SIG-M5 treated with dmso at 0.1 percent for 504 hours (cell line): ENCODE results near the gene AGBL1.

ENCODE experiments used
- DNase-seq: peaks from one replicate; lab custom pipeline; 2025; ENCODE audit not compliant: unreplicated experiment; lab: John Stamatoyannopoulos, UW

The AGBL1 gene

GRCh38 chr15:86772369-86773059, 692.8 kb downstream of the AGBL1 start:
- DNase-seq: no peak

- no peak for DNase-seq
Observed at GRCh38 chr15:86773736-86774135, 694.1 kb downstream of the AGBL1 start.

- no peak for DNase-seq
Observed at GRCh38 chr15:86776145-86776544, 696.5 kb downstream of the AGBL1 start.

- no peak for DNase-seq
Observed at GRCh38 chr15:86796521-86796920, 716.9 kb downstream of the AGBL1 start.

GRCh38 chr15:86797135-86797534, 717.5 kb downstream of the AGBL1 start:
- no peak for DNase-seq

GRCh38 chr15:86799226-86799625, 719.6 kb downstream of the AGBL1 start:
- no peak for DNase-seq

- DNase-seq: no peak
Observed at GRCh38 chr15:86802244-86802643, 722.6 kb downstream of the AGBL1 start.

GRCh38 chr15:86804406-86804805, 724.7 kb downstream of the AGBL1 start:
- DNase-seq: no peak

- no peak for DNase-seq
Observed at GRCh38 chr15:86810329-86810728, 730.7 kb downstream of the AGBL1 start.

- DNase-seq: no peak
Observed at GRCh38 chr15:86813892-86814291, 734.2 kb downstream of the AGBL1 start.

GRCh38 chr15:86829245-86829644, 749.6 kb downstream of the AGBL1 start:
- no peak for DNase-seq

- no peak for DNase-seq
Observed at GRCh38 chr15:86830304-86830703, 750.6 kb downstream of the AGBL1 start.

GRCh38 chr15:86833595-86833994, 753.9 kb downstream of the AGBL1 start:
- DNase-seq: no peak

GRCh38 chr15:86834115-86834863, 754.6 kb downstream of the AGBL1 start:
- DNase-seq: no peak

GRCh38 chr15:86837294-86838061, 757.8 kb downstream of the AGBL1 start:
- DNase-seq: no peak

GRCh38 chr15:86839502-86839901, 759.8 kb downstream of the AGBL1 start:
- no peak for DNase-seq

- no peak for DNase-seq
Observed at GRCh38 chr15:86840996-86841395, 761.3 kb downstream of the AGBL1 start.

- DNase-seq: no peak
Observed at GRCh38 chr15:86842199-86842598, 762.5 kb downstream of the AGBL1 start.

- DNase-seq: no peak
Observed at GRCh38 chr15:86846036-86846435, 766.4 kb downstream of the AGBL1 start.

GRCh38 chr15:86849136-86849535, 769.5 kb downstream of the AGBL1 start:
- no peak for DNase-seq

- DNase-seq: no peak
Observed at GRCh38 chr15:86849558-86850285, 770.1 kb downstream of the AGBL1 start.
